Breast epithelium (tissue), 3 donors: ENCODE results near the gene SLC10A1.

Experiments used
- CTCF ChIP-seq, 3 donors: fragments of 450-650 bp; IDR thresholded peaks; one replicate each; pipeline ENCODE4 v1.5.1; 2016 to 2017; ENCODE audit warnings: antibody characterized with exemption in 3 of 3, mild to moderate bottlenecking in 3 of 3, moderate library complexity in 3 of 3
- POLR2A ChIP-seq: fragments of 450-650 bp; IDR thresholded peaks from one replicate; pipeline ENCODE4 v1.6.1; 2016; ENCODE audit warnings: antibody characterized with exemption, mild to moderate bottlenecking, moderate library complexity

- TF ChIP-seq POLR2A (no peak), CTCF (IDR thresholded peaks at IDR 0.05) (no peak)
Measured at GRCh38 chr14:69776875-69777453, 20.1 kb downstream of the SLC10A1 start.
